Urinary bladder (tissue), 4 donors: Measurements from ENCODE around the gene SLC35D2. TPM values are rescaled to one million over a fixed set of nuclear protein-coding genes. Genes with fewer than 3 reads are reported as not detected.
A peak's percentile ranks its signal among the peaks of the same experiment; 100 is the strongest.

ENCODE experiments used
- DNase-seq: peaks from one replicate; pipeline ENCODE4 v3.0.0-alpha.2; 2015; ENCODE audit errors: extremely low spot score
- H3K27ac ChIP-seq: one replicate; pipeline ENCODE4 v1.5.1; 2013; ENCODE audit warnings: low read depth, mild to moderate bottlenecking, moderate library complexity
- H3K36me3 ChIP-seq: one replicate; pipeline ENCODE4 v1.6.1; 2013; ENCODE audit warnings: mild to moderate bottlenecking, moderate library complexity; ENCODE audit not compliant: insufficient read depth
- H3K4me1 ChIP-seq: one replicate; pipeline ENCODE4 v1.6.1; 2013; ENCODE audit warnings: mild to moderate bottlenecking, moderate library complexity; ENCODE audit not compliant: insufficient read depth
- H3K4me3 ChIP-seq: one replicate; pipeline ENCODE4 v1.5.1; 2013; ENCODE audit warnings: low read depth, low read length
- WGBS: extraction: QIAGEN DNeasy Blood & Tissue Kit; methylation state at CpG from one replicate; pipeline ENCODE4 v1.1.7; 2013; 5-methylcytosine and 5-hydroxymethylcytosine counted together
- polyA plus RNA-seq: library from polyadenylated mRNA; stranded (reverse); fragments of 200-250 nt; gene quantifications from one replicate; pipeline ENCODE4 v1.2.3, GENCODE V29; 2013
- total RNA-seq: library from RNA; depleted of rRNA; stranded (reverse); fragments of >200 nt; gene quantifications from one replicate; pipeline ENCODE4 v1.2.3, GENCODE V29; 2014
- donor health status: healthy with polysubstance abuse.
- donor health status: healthy.

The SLC35D2 gene
- total and polyA plus RNA-seq, 2 donors = 19.8 to 22.6 TPM

GRCh38 chr9:96293498-96294158, 89.9 kb downstream of the SLC35D2 start:
- DNase-seq = no peak
- 58% methylated on average over 3 of the region's 3 CpGs for WGBS
- Histone ChIP-seq H3K4me1 (no peaks in the 10 kb centered on the region), H3K4me3 (no peak overlapping the region), H3K27ac (no peak overlapping the region), H3K36me3 (no peaks in the 10 kb centered on the region)

- 88% methylated on average over 2 of the region's 2 CpGs for WGBS
- Histone ChIP-seq H3K27ac (no peak overlapping the region), H3K36me3 (no peaks in the 10 kb centered on the region), H3K4me1 (no peaks in the 10 kb centered on the region), H3K4me3 (no peak overlapping the region)
- DNase-seq = no peak
Measured at GRCh38 chr9:96289392-96289791, 94.1 kb downstream of the SLC35D2 start.

- Histone ChIP-seq H3K4me1 (no peaks in the 10 kb centered on the region), H3K36me3 (no peaks in the 10 kb centered on the region), H3K4me3 (no peak overlapping the region), H3K27ac (no peak overlapping the region)
- DNase-seq = no peak
- 81% methylated on average over 6 of the region's 6 CpGs for WGBS
Measured at GRCh38 chr9:96281641-96282040, 101.9 kb downstream of the SLC35D2 start.

DNA sequence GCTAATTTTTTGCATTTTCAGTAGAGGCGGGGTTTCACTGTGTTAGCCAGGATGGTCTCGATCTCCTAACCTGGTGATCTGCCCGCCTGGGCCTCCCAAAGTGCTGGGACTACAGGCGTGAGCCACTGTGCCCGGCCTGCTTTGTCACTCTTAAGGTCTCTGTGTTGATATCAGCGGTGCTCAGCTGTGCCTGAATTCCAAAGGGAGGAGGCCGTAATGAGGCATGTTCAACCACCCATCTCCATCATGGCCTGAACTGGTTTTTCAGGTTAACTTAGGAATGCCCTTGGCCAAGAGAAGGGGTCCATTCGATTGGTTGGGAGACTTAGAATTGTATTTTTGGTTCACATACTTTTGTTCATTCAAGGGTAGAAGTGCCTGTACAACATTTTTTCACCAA, 103.6 kb downstream of the SLC35D2 start:
- WGBS = 92% methylated on average over 8 of the region's 8 CpGs
- Histone ChIP-seq H3K4me1 (no peaks in the 10 kb centered on the region), H3K4me3 (no peak overlapping the region), H3K36me3 (no peaks in the 10 kb centered on the region), H3K27ac (no peak overlapping the region)
- DNase-seq = peak; percentile 23

GRCh38 chr9:96274939-96275338, 108.6 kb downstream of the SLC35D2 start:
- DNase-seq = no peak
- H3K4me1 ChIP-seq = no peaks in the 10 kb centered on the region
- 77% methylated on average over 2 of the region's 2 CpGs for WGBS

More at GRCh38 chr9:96274939-96275338, 108.6 kb downstream of the SLC35D2 start:
- H3K27ac ChIP-seq = no peak overlapping the region
- no peaks in the 10 kb centered on the region for H3K36me3 ChIP-seq
- H3K4me3 ChIP-seq = no peak overlapping the region

Other genes starting within 250 kb of the SLC35D2 start
- not detected for gene HSD17B3, start 81.5 kb downstream of the SLC35D2 start, total RNA-seq
- 0.60 TPM for gene HSD17B3, start 81.5 kb downstream of the SLC35D2 start, polyA plus RNA-seq
- 22.0 TPM for gene ZNF367, start 34.7 kb upstream of the SLC35D2 start, total RNA-seq
- 1.7 TPM for gene ZNF367, start 34.7 kb upstream of the SLC35D2 start, polyA plus RNA-seq
- 6.6 TPM for gene HABP4, start 66.5 kb upstream of the SLC35D2 start, total RNA-seq
- gene HABP4, start 66.5 kb upstream of the SLC35D2 start, polyA plus RNA-seq = 17.8 TPM
- gene CDC14B, start 236.1 kb upstream of the SLC35D2 start, total RNA-seq = 27.8 TPM
- gene CDC14B, start 236.1 kb upstream of the SLC35D2 start, polyA plus RNA-seq = 11.7 TPM